A673 (cell line): ENCODE data around the gene GPR78.

Source experiments
- EZH2 ChIP-seq: fragments of 200-600 bp; sonication (generic); IDR thresholded peaks from 2 replicates; pipeline ENCODE4 v1.6.1; 2017; ENCODE audit warnings: borderline replicate concordance, low read depth, mild to moderate bottlenecking, mixed read lengths, antibody characterized with exemption, low read length; ENCODE audit not compliant: poor library complexity, severe bottlenecking
- TF ChIP-seq, protein P1 (sequence below): fragments of 300-800, 200-600 bp; sonication (generic); conservative IDR thresholded peaks from 2 replicates; pipeline ENCODE4 v1.5.1; 2017; ENCODE audit warnings: low read depth, mild to moderate bottlenecking, antibody characterized with exemption, low read length, moderate library complexity, mixed read lengths

DNA sequence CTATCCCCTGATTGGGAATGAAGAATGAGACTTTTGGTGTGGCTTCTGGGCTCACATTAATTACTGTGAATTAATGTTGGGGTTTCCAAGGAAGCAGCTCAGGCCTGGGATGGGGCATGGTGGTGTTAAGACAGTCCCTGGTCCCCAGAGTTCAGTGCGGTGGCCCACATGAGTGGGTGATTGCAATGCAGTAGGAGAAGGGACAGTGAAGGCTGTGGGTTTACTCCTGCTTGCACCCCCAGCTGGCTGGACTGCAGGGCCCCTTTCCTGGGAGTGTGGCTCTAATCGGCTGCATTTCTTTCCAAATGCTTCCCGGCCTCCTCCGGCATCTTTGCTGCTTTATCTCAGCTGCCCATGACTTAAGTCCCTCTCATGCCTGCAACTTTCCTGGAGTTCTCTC lies 28.2 kb upstream of the GPR78 start:
- TF ChIP-seq, protein P1, sequence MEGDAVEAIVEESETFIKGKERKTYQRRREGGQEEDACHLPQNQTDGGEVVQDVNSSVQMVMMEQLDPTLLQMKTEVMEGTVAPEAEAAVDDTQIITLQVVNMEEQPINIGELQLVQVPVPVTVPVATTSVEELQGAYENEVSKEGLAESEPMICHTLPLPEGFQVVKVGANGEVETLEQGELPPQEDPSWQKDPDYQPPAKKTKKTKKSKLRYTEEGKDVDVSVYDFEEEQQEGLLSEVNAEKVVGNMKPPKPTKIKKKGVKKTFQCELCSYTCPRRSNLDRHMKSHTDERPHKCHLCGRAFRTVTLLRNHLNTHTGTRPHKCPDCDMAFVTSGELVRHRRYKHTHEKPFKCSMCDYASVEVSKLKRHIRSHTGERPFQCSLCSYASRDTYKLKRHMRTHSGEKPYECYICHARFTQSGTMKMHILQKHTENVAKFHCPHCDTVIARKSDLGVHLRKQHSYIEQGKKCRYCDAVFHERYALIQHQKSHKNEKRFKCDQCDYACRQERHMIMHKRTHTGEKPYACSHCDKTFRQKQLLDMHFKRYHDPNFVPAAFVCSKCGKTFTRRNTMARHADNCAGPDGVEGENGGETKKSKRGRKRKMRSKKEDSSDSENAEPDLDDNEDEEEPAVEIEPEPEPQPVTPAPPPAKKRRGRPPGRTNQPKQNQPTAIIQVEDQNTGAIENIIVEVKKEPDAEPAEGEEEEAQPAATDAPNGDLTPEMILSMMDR = no peak
- no peak for TF ChIP-seq EZH2
